HG03460 (cell line): ENCODE data around the gene OR4D6.
A peak's percentile ranks its signal among the peaks of the same experiment; 100 is the strongest.
"Not testable (repeated sequence)": the region's sequence is repeated elsewhere in the genome, so short reads cannot be mapped to it uniquely, and the experiment has no call there.

Source experiments
- ATAC-seq: cut with Tn5 transposase; IDR thresholded peaks from one replicate; pipeline ENCODE4 v1.9.1; 2021; ENCODE audit not compliant: unreplicated experiment

The OR4D6 gene

DNA sequence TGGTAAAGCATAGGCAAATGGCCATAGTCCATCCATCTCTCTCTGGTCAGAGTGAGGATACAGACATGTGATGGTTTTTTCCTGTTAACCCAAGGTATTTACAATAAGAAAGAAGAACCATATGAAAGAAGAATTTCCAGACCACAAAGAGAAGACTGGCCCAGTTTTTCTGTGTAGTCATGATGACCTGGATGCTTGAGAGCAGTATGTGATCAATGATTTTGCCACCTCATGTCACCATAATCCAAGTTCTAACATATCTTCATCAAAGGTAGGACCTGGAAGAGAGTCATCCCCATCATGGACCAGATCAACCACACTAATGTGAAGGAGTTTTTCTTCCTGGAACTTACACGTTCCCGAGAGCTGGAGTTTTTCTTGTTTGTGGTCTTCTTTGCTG, at the start of gene OR4D6:
Gene OR4D6, plus strand, starts transcription at position 301 of the 400 bp plus-strand sequence. Its CDS starts 0 bp downstream, at position 301.
- ATAC-seq, result no peak

DNA sequence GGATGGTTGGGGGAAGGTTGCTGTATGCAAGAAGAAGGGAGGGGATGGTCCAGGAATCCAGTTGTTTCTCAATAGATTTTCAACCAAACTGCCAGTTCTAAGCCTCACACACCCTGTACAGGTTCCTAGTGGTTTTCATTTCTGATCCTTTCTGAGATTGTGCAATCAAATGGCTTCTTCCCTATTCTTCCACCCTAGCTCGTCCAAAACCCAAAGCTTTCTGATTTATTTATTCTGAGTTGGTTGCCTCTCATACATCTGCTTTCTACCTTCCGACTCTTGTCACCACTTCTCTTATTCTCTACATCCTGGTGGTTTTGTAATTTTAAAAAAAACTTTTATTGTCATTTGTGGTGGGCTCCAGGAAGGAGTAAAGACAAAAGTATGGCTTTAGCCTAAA, 43.1 kb upstream of the OR4D6 start:
- ATAC-seq, result no peak

DNA sequence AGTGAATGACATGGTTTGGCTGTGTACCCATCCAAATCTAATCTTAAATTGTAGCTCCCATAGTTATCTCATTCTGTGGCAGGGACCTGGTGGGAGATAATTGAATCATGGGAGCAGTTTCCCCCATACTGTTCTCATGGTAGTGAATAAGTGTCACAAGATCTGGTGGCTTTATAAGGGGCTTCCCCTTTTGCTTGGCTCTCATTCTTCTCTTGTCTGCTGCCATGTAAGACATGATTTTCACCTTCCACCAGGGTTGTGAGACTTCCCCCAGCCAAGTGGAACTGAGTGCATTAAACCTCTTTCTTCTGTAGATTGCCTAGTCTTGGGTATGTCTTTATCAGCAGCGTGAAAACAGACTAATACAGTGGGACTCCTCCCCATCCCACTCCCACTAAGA, 41.6 kb upstream of the OR4D6 start:
- ATAC-seq, result no peak

DNA sequence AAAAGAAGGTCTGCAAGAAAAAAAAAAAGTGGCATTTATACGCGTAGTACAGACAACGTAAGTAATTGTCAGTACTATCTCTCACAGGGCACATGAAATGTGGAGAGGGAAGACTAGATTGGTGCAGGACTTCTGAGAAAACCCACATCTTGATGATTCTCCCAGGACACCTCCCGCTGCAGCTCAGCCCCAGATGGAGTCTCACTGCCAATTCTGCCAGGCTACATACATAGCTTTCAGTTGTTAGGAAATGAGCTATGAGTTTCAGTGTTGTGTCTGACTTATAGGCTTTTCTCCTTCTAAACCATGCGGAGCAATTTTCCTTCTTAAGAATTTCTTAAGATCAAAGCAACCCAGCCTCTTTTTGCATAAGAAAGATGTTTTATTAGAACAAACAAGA, 40.1 kb upstream of the OR4D6 start:
- ATAC-seq, result no peak

DNA sequence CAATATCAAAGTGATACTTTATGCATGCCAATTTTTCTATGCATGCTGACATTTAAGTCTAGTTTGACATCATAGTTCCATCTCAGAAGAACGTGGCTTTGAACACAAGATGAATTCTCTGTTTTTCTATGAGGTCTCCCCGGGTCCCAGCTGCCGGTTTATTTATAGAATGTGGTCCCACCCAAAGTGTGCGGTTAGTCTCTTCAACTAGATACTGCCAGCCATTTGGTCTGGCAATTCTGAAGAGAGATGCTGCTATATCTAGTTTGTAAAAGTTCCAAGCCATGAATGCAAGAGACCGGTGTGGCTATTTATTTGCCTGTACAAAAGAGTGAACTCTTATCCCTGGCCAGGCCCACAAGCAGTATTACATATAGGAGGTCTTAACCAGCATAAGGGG, 39.7 kb upstream of the OR4D6 start:
- no peak for ATAC-seq

DNA sequence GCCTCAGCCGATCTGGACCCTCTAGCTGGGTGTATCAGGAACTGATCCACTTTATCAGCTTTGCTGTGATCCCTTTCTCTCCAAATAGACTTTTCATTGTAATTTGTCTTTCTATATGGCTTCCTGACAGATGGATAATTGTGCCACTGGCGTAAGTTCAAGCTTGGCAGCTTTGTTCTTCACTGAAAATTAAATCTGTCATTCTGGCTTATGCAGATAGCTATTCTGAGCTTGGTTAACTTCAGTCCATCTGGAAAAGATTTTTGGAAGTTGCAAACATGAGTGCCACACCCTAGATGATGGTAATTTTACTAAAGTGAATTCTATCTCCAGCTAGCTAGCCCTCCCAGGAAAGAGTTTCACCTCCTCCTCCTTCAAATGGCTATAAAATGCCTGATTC, 38.6 kb upstream of the OR4D6 start:
- no peak for ATAC-seq

DNA sequence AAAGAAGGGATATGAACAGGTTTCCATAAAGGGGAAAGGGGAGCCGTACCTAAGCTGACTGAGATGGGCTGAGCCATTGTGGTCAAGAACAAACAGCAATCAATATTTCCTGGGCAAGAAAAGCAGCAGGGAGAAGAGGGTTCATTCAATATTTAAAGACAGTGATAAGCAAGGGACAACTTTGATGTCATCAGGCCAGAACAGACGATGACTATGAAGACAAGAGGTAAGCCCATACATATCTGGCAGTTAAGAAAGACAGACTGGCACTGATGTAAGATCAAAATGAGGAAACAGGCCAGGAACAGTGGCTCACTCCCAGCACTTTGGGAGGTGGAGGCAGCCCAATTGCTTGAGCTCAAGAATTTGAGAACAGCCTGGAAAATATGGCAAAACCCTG, 32.9 kb upstream of the OR4D6 start:
- ATAC-seq, result no peak

DNA sequence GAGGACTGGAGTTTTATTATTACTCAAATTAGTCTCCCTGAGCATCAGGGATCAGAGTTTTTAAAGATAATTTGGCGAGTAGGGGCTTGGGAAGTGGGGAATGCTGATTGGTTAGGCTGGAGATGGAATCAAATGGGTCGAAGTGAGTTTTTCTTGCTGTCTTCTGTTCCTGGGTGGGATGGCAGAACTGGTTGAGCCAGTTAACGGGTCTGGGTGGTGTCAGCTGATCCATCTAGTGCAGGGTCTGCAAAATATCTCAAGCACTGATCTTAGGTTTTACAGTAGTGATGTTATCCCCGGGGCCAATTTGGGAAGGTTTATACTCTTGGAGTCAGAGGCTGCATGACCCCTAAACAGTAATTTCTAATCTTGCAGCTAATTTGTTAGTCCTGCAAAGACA, 31.6 kb upstream of the OR4D6 start:
- ATAC-seq, result no peak

DNA sequence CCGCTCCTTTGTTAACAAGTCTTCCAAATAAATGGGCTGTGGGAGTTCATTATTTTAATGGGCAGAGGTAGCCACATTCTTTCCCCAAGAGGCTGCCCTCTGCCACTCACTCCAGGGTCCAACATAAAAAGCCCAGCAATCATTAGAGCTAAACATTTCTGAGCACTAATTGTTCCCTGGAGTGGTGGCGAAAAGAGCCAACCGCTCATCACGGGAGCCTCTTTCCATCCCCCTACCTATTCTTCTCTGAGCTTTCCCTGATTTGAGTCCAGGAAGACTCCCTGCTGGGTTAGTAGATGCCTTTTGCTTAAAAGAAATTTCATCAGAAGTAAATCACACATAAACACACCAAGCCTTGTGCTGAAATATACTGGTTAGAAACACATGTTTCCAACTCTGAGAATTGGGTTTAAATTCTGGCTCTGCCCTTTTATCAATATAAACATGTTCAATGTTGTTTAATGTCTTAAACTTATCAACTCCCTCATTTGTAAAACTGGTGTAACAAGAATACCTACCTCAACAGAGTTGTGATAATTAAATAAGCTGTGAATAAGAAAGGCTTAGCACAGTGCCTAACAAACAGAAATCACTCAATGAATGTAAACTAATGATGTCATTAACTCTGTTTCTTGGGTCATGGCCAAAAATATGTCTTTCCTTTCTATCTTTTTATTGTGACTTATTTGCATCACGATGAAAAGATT, 30.2 kb upstream of the OR4D6 start, which contains the start of gene OR5A2:
Gene OR5A2, minus strand, starts transcription at position 53 of the 707 bp plus-strand sequence. CDS start 3,460 bp downstream, outside the sequence.
- no peak for ATAC-seq

DNA sequence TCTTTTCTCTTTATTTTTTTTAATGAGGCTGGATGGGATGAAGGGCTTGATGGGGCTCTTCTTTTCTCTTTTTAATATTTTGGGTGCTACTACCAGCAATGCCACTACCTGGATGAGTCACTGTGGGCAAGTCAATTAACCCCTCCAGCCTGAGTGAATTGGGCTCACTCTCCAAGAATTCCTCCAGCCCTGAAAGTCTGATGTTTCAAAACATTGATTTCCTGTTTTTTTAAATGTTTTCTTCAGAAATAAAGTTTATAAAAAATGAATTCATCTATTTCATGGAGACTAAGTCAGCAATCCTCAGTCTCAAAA, 29.7 kb upstream of the OR4D6 start:
- ATAC-seq, result no peak

DNA sequence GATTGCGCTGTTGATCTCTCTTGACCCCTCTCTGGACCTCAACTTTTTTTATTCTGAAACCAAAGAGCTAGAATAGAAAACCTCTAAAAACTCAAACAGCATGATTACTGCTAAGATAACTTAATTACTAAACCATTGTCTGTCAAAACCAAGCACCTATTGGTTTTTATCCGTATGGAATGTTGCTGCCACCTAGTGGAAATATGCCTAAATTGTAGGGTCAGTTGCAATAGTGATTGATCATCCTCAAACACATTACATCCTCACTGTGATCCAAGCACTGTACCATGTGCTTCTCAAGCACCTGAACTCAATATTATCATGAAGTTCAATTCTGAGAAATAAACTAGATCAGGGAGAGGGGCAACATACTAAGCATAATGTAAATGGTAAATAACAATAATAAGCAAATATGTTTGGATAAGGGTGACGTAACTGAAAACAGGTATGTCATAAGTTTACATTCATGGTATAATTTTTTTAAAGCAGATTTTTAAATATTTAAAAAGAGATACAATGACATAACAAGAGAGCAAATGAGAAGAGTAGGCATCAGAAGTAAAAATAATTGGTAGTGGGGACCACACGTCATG, 26.7 kb upstream of the OR4D6 start:
- peak; percentile 77 for ATAC-seq

DNA sequence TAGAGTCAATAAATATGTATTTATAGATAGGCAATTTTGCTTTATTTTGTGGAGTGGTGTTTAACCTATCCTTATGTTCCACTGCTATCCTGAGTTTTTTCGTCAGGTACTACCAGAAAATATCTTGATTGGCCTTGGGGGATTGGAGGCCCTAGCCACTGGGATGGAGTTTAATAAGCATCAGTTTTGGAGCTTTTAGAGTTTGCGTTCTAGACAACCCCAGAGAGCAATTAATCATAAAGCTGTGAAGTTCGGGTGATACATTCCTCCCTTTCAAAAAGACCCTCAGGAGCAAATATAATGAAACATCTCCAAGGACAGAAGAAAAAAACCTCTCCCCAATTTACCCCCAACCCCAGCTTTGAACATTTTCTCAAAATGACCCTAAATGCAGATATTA, 20.6 kb upstream of the OR4D6 start, which contains the start of gene OR5A1:
Gene OR5A1, plus strand, starts transcription at position 301 of the 400 bp plus-strand sequence. CDS start 6,700 bp downstream, outside the sequence.
- no peak for ATAC-seq

DNA sequence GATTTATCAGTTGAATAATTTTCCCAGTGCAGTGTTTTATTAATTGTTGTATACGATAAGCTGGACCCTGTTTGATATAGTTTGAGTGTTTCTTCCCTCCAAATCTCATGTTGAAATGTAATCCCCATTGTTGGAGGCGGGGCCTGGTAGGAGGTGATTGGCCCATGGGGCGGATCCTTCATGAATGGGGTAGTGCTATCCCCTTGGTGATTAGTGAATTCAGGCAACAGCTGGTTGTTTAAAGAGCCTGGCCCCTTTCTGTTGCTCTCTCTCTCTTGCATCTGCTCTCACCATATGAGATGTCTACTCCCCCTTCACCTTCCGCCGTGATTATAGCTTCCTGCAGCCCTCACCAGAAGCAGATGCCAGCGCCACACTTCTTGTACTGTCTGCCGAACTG, 19.0 kb upstream of the OR4D6 start:
- no peak for ATAC-seq

DNA sequence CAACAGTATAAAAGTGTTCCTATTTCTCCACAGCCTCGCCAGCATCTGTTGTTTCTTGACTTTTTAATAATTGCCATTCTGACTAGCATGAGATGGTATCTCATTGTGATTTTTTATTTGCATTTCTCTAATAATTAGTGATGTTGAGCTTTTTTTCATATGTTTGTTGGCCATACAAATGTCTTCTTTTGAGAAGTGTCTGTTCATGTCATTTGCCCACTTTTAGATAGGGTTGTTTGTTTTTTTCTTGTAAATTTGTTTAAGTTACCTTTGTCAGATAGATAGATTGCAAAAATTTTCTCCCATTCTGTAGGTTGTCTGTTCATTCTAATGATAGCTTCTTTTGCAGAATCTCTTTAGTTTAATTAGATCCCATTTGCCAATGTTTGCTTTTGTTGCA, 11.1 kb upstream of the OR4D6 start:
- not testable (repeated sequence) for ATAC-seq

DNA sequence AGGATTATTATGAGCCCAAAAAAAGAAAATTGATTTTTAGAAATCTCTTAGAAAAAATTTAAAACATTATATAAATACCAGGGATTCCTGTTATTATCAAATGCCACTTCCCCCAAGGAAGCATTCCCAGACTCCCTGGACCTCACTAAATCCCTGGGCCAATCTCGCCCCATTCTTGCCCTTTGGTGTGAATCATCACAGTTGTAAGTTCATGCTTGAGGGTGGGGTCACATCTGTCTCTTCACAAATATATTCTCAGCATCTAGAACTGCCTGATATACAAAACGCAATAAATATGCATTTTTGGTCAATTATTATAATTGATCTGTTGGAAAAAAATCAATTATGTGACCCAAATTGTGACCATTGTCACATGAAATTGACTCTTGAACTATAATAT, 8.3 kb upstream of the OR4D6 start:
- no peak for ATAC-seq

DNA sequence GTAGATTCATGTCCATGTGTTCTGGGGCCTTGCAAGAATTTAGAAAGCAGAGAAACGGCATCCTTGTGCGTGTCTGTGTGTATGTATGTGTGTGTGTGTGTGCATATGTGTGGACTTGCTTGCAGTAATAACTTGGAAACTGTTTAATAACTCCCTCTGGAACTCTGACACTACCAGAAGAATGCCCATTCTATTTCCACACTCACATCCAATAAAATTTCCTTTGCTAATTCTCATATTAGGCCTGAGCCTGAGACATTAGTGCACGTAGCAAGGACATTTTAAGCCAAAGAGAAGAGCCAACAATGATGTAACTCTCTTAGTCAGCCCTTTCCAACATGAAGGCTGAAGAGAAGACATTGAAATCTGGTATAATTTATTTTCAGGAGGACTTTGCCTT, 3.2 kb downstream of the OR4D6 start:
- no peak for ATAC-seq

DNA sequence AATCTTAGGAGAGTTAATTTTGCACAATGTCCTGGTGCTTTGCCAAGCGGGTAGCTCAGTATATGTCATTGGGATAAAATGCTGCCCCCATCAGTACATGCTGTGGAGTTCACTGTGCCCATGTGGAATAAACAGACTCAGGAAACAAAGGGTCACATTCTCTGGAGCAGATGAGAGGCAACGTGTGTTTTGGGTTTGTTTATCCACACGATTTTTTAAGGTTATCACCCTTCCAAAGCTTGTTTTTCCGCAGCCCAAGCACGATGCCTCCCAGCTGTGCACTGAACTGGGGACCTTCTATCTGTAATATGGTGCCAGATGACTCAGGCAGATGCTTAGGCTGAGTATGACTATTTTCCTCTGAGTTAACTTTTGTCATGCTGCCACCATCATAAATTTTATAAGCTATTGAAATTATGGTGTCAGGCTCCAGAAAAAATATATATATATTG, 6.5 kb downstream of the OR4D6 start:
- no peak for ATAC-seq

DNA sequence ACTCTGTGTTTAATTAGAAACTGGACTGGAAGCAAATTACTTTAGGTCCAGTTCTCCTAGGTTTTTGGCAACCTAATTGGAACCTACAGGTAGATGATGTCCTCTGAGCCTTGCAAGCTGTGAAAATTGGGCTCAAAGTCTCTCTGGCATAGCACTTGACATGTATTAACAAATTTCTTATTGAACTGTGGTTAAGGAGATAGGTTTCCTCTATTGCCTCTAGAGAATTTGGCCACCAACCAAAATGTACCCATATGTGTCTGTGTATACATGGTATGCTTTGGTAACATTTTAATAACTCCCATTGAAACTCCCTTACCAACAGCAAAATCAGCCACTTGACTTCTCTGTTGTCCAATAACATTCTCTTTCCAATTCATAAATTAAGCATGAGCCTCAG, 16.3 kb downstream of the OR4D6 start, which contains the start of gene OR4D10:
Gene OR4D10, plus strand, starts transcription at position 301 of the 400 bp plus-strand sequence. CDS start 4,115 bp downstream, outside the sequence.
- no peak for ATAC-seq

DNA sequence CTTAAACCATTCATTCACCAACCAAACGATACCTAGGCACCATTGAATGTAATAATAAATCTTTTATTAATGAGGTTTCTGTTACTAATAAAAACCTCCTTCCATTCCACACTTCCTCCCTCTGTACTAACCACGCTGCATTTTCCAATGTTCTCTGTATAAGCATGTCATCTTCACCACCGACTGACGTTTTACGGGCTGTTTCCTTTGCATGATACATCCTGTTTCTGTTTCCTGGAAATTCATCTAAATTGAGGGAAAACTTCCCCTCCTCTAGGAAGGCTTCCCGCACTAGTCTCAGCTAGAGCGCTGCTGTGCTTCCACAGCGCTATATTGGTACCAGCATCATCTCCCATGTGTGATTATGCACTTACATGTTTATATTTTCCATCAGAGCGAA, 18.4 kb downstream of the OR4D6 start:
- ATAC-seq, result no peak

DNA sequence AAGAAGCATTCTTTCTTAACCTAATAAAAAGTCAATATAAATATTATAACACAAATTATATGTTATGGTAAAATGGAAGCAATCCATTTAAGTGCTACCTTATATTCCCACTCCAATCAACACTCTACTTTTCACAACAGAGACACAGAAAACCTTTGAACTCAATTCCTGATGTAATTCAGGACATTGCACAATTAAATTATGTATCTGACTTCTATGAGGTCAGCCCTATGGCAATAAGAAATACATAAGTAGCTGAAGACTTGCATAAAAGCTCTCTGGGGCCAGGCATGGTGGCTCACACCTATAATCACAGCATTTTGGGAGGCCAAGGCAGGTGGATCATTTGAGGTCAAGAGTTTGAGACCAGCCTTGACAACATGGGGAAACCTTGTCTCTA, 23.1 kb downstream of the OR4D6 start:
- ATAC-seq, result no peak

DNA sequence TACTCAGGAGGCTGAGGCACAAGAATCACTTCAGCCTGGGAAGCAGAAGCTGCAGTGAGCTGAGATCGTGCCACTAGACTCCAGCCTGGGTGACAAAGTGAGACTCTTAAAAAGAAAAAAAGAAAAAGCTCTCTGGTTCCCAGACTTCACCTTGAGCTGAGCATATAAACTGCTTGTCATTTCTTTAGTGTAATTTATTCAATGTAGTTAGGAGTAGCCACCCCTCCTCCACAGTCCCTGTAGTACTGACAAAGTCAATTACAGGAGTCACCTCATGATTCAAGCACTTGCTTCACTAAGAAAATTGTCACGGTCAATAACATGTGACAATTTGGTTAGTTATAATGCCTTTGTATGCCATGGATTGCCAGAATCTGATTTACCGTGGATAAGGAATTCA, 23.6 kb downstream of the OR4D6 start:
- ATAC-seq, result no peak

DNA sequence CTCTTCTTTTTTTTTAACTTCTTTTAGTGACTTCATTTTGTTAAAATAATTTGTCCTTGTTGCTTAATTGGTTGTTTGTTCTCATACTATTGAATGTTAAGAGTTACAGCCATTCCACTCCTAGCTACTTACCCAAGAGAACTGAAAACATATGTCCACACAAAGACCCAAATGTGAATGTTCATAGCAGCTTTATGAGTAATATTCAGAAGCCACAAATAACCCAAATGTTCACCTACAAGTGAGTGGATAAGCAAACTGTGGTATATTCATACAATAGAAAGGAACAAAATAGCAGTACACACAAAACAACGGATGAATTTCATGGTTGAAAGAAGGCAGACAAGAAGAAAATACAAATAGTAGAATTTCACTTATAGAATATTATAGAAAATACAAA, 45.2 kb downstream of the OR4D6 start:
- ATAC-seq, result no peak

DNA sequence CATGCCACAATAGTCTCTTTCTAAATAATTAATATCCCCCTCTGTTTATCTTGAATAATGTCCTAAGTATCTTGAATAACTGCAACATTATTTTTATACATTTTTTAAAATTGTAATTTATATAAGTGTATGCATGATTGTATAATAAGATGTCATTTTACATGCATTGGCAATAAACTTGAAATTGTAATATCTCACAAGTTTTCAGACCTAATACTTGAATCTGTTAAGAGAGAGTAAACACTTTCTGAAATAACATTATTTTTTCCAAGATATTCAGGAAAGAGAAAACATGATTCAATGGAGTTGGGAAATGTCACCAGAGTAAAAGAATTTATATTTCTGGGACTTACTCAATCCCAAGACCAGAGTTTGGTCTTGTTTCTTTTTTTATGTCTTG, 46.5 kb downstream of the OR4D6 start, which contains the start of gene OR4D11:
Gene OR4D11, plus strand, starts transcription at position 301 of the 400 bp plus-strand sequence. Its CDS starts 0 bp downstream, at position 301.
- ATAC-seq, result no peak
